Testis (tissue), 2 donors: ENCODE results near the gene IFI27L2.

Source experiments
- POLR2A ChIP-seq: fragments of 450-650 bp; IDR thresholded peaks from one replicate; pipeline ENCODE4 v1.6.1; 2017; ENCODE audit warnings: antibody characterized with exemption, mild to moderate bottlenecking, moderate library complexity
- TF ChIP-seq, protein P1 (sequence below), 3 experiments: fragments of 450-650 bp in 2 of 3; fragments of 200-600 bp in 1 of 3; sonication (generic) in 1 of 3; IDR thresholded peaks; one replicate each; pipeline ENCODE4 v1.5.1; 2016 to 2019; ENCODE audit warnings: antibody characterized with exemption in 3 of 3, mild to moderate bottlenecking in 2 of 3, moderate library complexity in 1 of 3

DNA sequence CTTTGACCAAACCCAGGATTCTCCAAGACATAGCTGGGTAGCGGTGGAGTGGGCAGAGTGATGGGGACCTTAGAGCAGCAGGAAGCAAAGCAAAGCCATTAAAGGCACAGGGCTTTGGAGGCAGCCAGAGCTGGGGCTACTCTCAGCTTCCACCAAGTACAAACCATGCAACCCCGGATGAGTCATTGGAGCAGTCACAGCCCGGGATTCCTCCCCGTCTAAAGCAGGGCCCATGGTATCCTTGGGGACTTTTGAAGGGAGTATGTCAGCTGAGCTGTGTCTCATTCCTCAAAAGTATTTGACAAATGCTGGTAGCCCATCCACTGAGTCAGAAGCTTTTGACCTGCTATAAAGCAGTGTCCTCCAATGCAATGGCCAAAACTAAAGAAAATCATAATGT is 28.6 kb downstream of the IFI27L2 start:
- TF ChIP-seq, protein P1, sequence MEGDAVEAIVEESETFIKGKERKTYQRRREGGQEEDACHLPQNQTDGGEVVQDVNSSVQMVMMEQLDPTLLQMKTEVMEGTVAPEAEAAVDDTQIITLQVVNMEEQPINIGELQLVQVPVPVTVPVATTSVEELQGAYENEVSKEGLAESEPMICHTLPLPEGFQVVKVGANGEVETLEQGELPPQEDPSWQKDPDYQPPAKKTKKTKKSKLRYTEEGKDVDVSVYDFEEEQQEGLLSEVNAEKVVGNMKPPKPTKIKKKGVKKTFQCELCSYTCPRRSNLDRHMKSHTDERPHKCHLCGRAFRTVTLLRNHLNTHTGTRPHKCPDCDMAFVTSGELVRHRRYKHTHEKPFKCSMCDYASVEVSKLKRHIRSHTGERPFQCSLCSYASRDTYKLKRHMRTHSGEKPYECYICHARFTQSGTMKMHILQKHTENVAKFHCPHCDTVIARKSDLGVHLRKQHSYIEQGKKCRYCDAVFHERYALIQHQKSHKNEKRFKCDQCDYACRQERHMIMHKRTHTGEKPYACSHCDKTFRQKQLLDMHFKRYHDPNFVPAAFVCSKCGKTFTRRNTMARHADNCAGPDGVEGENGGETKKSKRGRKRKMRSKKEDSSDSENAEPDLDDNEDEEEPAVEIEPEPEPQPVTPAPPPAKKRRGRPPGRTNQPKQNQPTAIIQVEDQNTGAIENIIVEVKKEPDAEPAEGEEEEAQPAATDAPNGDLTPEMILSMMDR (IDR thresholded peaks at IDR 0.05) = no peak
- TF ChIP-seq POLR2A = no peak
